ENCODE data around the gene TCP11.

TCP11 gene

GRCh38 chr6:35105078-35105477 lies 36.1 kb downstream of the TCP11 start:
- DNase-seq (ENCODE audit: low spot score) = no peak
- no peak for TF ChIP-seq CTCF (IDR thresholded peaks at IDR 0.05; ENCODE audit: extremely low read depth, insufficient read depth, missing control alignments)
- in situ Hi-C loops (cut with MboI; ENCODE audit: low pct_unique_long_range_greater_than_20kb, low sequenced_read_pairs, unreplicated experiment) = no loop called here

- in situ Hi-C loops (cut with MboI; ENCODE audit: low pct_unique_long_range_greater_than_20kb, low sequenced_read_pairs, unreplicated experiment) = no loop called here
- no peak for TF ChIP-seq CTCF (IDR thresholded peaks at IDR 0.05; ENCODE audit: extremely low read depth, insufficient read depth, missing control alignments)
- no peak for DNase-seq (ENCODE audit: low spot score)
Observed at GRCh38 chr6:35099116-35099515, 42.0 kb downstream of the TCP11 start.

GRCh38 chr6:35096129-35096862 lies 44.8 kb downstream of the TCP11 start:
- no peak for TF ChIP-seq CTCF (IDR thresholded peaks at IDR 0.05; ENCODE audit: extremely low read depth, insufficient read depth, missing control alignments)
- no peak for DNase-seq (ENCODE audit: low spot score)
- in situ Hi-C loops (cut with MboI; ENCODE audit: low pct_unique_long_range_greater_than_20kb, low sequenced_read_pairs, unreplicated experiment) = no loop called here

GRCh38 chr6:35094183-35094582 lies 47.0 kb downstream of the TCP11 start:
- in situ Hi-C loops (cut with MboI; ENCODE audit: low pct_unique_long_range_greater_than_20kb, low sequenced_read_pairs, unreplicated experiment) = no loop called here
- DNase-seq (ENCODE audit: low spot score) = no peak
- TF ChIP-seq CTCF (IDR thresholded peaks at IDR 0.05; ENCODE audit: extremely low read depth, insufficient read depth, missing control alignments) = no peak

GRCh38 chr6:35093783-35094182 lies 47.4 kb downstream of the TCP11 start:
- no peak for DNase-seq (ENCODE audit: low spot score)
- in situ Hi-C loops (cut with MboI; ENCODE audit: low pct_unique_long_range_greater_than_20kb, low sequenced_read_pairs, unreplicated experiment) = no loop called here
- TF ChIP-seq CTCF (IDR thresholded peaks at IDR 0.05; ENCODE audit: extremely low read depth, insufficient read depth, missing control alignments) = no peak

GRCh38 chr6:35093118-35093445 lies 48.1 kb downstream of the TCP11 start:
- DNase-seq (ENCODE audit: low spot score) = no peak
- TF ChIP-seq CTCF (IDR thresholded peaks at IDR 0.05; ENCODE audit: extremely low read depth, insufficient read depth, missing control alignments) = no peak
- in situ Hi-C loops (cut with MboI; ENCODE audit: low pct_unique_long_range_greater_than_20kb, low sequenced_read_pairs, unreplicated experiment) = no loop called here
